Islet of Langerhans (tissue), 1 donor: ENCODE results near the gene SCGB2A2.

Experiments used
- FAIRE-seq: peaks from one replicate; lab custom pipeline; 2011; peaks lifted over from hg19 to GRCh38; lab: Jason Lieb, UNC

The SCGB2A2 gene

GRCh38 chr11:62269654-62270278 is at the start of gene SCGB2A2:
TSS of gene SCGB2A2 (plus strand) at chr11:62270158. CDS start at chr11:62270217, 59 bp downstream.
- FAIRE-seq, result no peak

- FAIRE-seq, result no peak
These were observed 48.5 kb upstream of the SCGB2A2 start for GRCh38 chr11:62221498-62221897.

GRCh38 chr11:62223095-62223494 is 46.9 kb upstream of the SCGB2A2 start:
- no peak for FAIRE-seq

GRCh38 chr11:62233730-62234129 is 36.2 kb upstream of the SCGB2A2 start:
- no peak for FAIRE-seq

- FAIRE-seq, result no peak
These were observed 33.8 kb upstream of the SCGB2A2 start for GRCh38 chr11:62236187-62236586.

GRCh38 chr11:62237499-62237898 is 32.5 kb upstream of the SCGB2A2 start:
- FAIRE-seq, result no peak

GRCh38 chr11:62238151-62238550 is 31.8 kb upstream of the SCGB2A2 start:
- no peak for FAIRE-seq

- no peak for FAIRE-seq
These were observed 28.9 kb upstream of the SCGB2A2 start for GRCh38 chr11:62241095-62241494.

- no peak for FAIRE-seq
These were observed 27.9 kb upstream of the SCGB2A2 start, which contains the start of gene SCGB1D2 for GRCh38 chr11:62242021-62242420. TSS of gene SCGB1D2 (plus strand) at chr11:62242239. CDS start at chr11:62242308, 69 bp downstream.

GRCh38 chr11:62245271-62245753 is 24.6 kb upstream of the SCGB2A2 start:
- no peak for FAIRE-seq

- no peak for FAIRE-seq
These were observed 18.3 kb upstream of the SCGB2A2 start for GRCh38 chr11:62251698-62252097.

- no peak for FAIRE-seq
These were observed 15.9 kb upstream of the SCGB2A2 start for GRCh38 chr11:62253999-62254542.

- FAIRE-seq, result no peak
These were observed 13.7 kb upstream of the SCGB2A2 start for GRCh38 chr11:62256281-62256680.

GRCh38 chr11:62260261-62260953 is 9.6 kb upstream of the SCGB2A2 start:
- no peak for FAIRE-seq

GRCh38 chr11:62264004-62264403 is 6.0 kb upstream of the SCGB2A2 start:
- FAIRE-seq, result no peak

GRCh38 chr11:62266558-62266957 is 3.4 kb upstream of the SCGB2A2 start:
- no peak for FAIRE-seq

GRCh38 chr11:62267050-62267449 is 2.9 kb upstream of the SCGB2A2 start:
- FAIRE-seq, result no peak

- no peak for FAIRE-seq
These were observed 2.4 kb upstream of the SCGB2A2 start for GRCh38 chr11:62267576-62267975.

GRCh38 chr11:62273284-62273683 is 3.3 kb downstream of the SCGB2A2 start:
- no peak for FAIRE-seq

GRCh38 chr11:62273789-62274275 is 3.9 kb downstream of the SCGB2A2 start:
- FAIRE-seq, result no peak

- peak; percentile 75 for FAIRE-seq
These were observed 10.5 kb downstream of the SCGB2A2 start for GRCh38 chr11:62280452-62280851.

GRCh38 chr11:62295504-62295903 is 25.5 kb downstream of the SCGB2A2 start:
- no peak for FAIRE-seq

- FAIRE-seq, result no peak
These were observed 29.0 kb downstream of the SCGB2A2 start, which contains the start of gene SCGB1D4 for GRCh38 chr11:62298975-62299374. TSS of gene SCGB1D4 (minus strand) at chr11:62299075. CDS start at chr11:62299010, 65 bp downstream.
